Measurements from ENCODE around the gene CRMP1. TPM values are rescaled to one million over a fixed set of nuclear protein-coding genes. Genes with fewer than 3 reads are reported as not detected.
A peak's percentile ranks its signal among the peaks of the same experiment; 100 is the strongest.

Gene CRMP1
- total and polyA plus RNA-seq, 12 donors: 0.18 to 17.7 (median 4.8) TPM

GRCh38 chr4:5797866-5798265 is 95.0 kb downstream of the CRMP1 start:
- intact Hi-C loops (cut with DNase I): no loop called here
- Histone ChIP-seq H3K4me1 (replicated peaks in 1 of 2) (no peaks in the 10 kb centered on the region), H3K27ac (no peak overlapping the region), H3K4me3 (no peak overlapping the region), H3K27me3 (no peaks in the 10 kb centered on the region), H3K36me3 (replicated peaks in 1 of 2) (peaks cover 0 to 4% of the 10 kb centered on the region in 2 donors), H3K9me3 (replicated peaks in 1 of 3) (no peaks in the 10 kb centered on the region)
- TF ChIP-seq POLR2A (IDR thresholded peaks at IDR 0.05) (no peak), CTCF (IDR thresholded peaks at IDR 0.05) (no peak)
- WGBS, 4 donors: 95 to 98% (median 97%) methylated on average over 6 of the region's 6 CpGs
- DNase-seq: no peak

- Histone ChIP-seq H3K9me3 (replicated peaks in 1 of 3) (no peaks in the 10 kb centered on the region), H3K36me3 (replicated peaks in 1 of 2) (peaks cover 0 to 1% of the 10 kb centered on the region in 2 donors), H3K27ac (no peak overlapping the region), H3K4me1 (replicated peaks in 1 of 2) (no peaks in the 10 kb centered on the region), H3K27me3 (no peaks in the 10 kb centered on the region), H3K4me3 (no peak overlapping the region)
- intact Hi-C loops (cut with DNase I): no loop called here
- peak in 1 of 7 donors; percentile 28 for DNase-seq
- 92 to 96% (median 94%) methylated on average over 10 to 18 of the region's 18 CpGs for WGBS, 4 donors
- TF ChIP-seq POLR2A (IDR thresholded peaks at IDR 0.05) (no peak), CTCF (IDR thresholded peaks at IDR 0.05) (no peak)
Observed at GRCh38 chr4:5796976-5797375, 95.9 kb downstream of the CRMP1 start.

- no peak for DNase-seq
- Histone ChIP-seq H3K4me3 (no peak overlapping the region), H3K27me3 (no peaks in the 10 kb centered on the region), H3K4me1 (replicated peaks in 1 of 2) (no peaks in the 10 kb centered on the region), H3K36me3 (replicated peaks in 1 of 2) (no peaks in the 10 kb centered on the region), H3K9me3 (replicated peaks in 1 of 3) (no peaks in the 10 kb centered on the region), H3K27ac (no peak overlapping the region)
- TF ChIP-seq CTCF (IDR thresholded peaks at IDR 0.05) (no peak), POLR2A (IDR thresholded peaks at IDR 0.05) (no peak)
- WGBS, 4 donors: 71 to 97% (median 91%) methylated on average over 5 of the region's 5 CpGs
- intact Hi-C loops (cut with DNase I): no loop called here
Observed at GRCh38 chr4:5795580-5795979, 97.3 kb downstream of the CRMP1 start.

- Histone ChIP-seq H3K27ac (no peak overlapping the region), H3K4me3 (no peak overlapping the region), H3K27me3 (no peaks in the 10 kb centered on the region), H3K4me1 (replicated peaks in 1 of 2) (no peaks in the 10 kb centered on the region), H3K9me3 (replicated peaks in 1 of 3) (no peaks in the 10 kb centered on the region), H3K36me3 (replicated peaks in 1 of 2) (no peaks in the 10 kb centered on the region)
- DNase-seq: no peak
- intact Hi-C loops (cut with DNase I): no loop called here
- 80 to 94% (median 90%) methylated on average over 13 of the region's 13 CpGs for WGBS, 4 donors
- TF ChIP-seq CTCF (IDR thresholded peaks at IDR 0.05) (no peak), POLR2A (IDR thresholded peaks at IDR 0.05) (no peak)
Observed at GRCh38 chr4:5793514-5793913, 99.4 kb downstream of the CRMP1 start.

Data from adrenal gland (tissue), 12 donors.